HK-2 (cell line): ENCODE results near the gene CDH22.

ENCODE experiments used
- DNase-seq: peaks from one replicate; pipeline ENCODE4 v3.0.0-alpha.2; 2018; ENCODE audit not compliant: unreplicated experiment

Gene CDH22

DNA sequence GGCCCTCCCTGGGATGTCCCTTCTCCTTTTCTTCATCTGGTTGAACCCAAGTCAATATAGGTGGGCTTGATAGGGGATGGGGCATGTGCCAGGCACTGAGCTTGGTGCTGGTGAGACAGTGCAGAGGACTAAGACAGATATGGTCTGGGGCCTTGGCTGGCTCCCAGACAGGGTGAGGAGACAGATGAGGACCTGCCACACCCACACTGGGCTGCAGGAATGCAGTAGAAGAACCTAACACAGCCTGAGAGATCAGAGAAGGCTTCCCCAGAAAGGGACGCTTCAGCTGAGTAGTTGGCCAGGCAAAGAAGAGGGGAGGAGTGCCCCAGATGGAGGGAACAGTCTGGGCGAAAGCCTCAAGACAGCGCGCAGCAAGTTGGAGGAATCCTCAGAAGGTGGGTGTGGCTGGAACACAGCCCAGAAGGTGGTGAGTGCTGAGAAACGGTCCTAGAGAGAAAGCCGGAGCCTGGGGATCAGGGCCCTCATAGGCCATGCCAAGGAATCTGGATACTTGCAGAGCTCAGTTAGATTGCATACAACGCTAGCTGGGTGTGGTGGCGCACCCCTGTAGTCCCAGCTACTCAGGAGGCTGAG is 163.8 kb downstream of the CDH22 start:
- no peak for DNase-seq

DNA sequence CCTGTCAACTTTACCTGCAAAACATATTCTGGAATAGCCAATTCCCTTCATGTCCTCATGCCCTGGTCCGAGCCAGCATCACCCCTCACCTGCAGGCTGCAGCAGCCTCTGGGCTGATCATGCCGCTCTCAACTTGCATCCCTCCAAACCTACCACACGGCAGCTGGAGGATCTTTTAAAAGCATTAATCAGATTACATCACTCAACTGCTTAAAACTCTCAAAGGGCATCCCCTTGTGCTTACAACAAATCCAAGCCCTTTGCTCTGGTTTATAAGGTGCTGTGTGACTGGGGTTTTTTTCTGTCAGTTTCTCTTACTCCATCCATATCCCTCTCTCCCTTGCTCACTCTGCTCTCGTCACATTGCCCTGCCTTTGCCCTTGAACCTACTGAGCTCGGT is 166.2 kb downstream of the CDH22 start:
- DNase-seq, result no peak

DNA sequence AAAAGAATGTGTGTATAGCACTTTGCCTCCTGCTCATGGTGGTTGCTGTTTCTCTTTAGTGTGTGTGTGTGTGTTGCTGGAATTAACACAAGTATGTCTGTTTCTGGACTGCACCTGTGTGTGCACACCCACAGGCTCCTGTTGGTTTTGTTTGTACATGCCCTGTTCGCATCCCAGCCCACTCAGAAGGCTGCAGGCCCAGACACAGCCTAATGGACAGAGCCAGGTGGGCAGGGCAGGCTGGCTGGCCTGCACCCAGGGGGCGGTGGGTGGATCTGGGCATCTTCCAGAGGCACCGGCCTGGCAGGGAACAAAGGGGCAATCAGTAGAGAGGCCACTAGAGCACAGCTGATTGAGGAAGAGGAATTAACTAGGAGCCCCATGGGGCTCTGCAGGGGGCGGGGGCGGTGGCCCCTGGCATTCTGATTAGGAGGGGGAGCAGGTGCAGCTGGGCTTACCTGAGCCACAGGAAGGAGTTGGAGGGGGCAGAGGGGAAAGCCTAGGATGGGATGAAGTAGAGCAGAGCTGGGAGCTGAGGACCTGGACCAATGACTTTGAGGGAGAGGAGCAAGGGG is 168.3 kb downstream of the CDH22 start:
- no peak for DNase-seq

DNA sequence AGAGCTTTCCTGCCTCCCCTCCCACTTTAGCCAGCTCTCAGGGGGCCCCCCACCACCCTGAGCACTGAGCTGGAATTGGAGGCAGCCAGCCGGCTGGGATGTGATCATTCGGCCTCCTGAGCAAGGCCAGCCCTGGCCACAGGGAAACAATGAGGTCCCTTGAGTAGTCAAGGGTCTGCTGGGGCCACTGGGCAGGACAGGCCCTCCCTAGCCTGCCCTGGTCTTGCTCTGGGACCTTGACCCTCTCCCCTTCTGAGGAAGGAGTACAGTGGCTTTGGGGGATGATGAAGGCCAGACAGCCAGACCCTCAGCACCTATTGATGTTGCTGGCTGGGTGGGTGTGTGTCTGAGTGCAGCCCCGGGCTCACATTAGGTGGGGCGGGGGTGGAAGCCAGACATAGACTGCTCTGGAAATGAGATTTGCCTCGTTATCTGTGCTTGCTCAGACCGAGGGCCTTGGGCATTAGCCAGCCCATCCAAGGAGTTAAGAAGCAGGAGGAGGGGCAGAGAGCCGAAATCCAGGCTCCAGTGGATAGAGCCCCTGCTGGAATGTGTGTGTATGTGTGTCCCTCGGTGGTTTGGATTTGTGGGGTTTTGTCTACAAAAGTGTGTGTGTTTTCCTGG is 168.9 kb downstream of the CDH22 start:
- no peak for DNase-seq

DNA sequence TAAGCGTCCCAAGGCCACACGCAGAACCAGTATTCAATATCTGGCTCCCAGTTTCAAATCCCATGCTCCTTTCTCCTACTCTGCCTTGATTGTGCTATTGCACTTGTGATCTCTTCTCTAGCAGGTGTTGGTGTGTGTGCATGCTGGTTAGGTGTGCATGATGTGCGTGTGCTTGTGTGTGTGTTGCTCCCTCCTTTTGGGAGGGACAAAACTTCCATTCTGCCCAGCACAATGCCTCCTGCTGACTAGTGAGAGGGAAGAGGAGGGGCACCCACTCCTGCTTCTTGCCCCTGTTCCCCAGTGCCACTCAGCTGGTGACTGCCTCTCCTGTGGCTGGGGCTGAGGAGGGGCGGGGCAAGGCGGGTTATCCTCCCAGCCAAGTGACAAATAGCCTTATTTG is 170.5 kb downstream of the CDH22 start:
- no peak for DNase-seq

DNA sequence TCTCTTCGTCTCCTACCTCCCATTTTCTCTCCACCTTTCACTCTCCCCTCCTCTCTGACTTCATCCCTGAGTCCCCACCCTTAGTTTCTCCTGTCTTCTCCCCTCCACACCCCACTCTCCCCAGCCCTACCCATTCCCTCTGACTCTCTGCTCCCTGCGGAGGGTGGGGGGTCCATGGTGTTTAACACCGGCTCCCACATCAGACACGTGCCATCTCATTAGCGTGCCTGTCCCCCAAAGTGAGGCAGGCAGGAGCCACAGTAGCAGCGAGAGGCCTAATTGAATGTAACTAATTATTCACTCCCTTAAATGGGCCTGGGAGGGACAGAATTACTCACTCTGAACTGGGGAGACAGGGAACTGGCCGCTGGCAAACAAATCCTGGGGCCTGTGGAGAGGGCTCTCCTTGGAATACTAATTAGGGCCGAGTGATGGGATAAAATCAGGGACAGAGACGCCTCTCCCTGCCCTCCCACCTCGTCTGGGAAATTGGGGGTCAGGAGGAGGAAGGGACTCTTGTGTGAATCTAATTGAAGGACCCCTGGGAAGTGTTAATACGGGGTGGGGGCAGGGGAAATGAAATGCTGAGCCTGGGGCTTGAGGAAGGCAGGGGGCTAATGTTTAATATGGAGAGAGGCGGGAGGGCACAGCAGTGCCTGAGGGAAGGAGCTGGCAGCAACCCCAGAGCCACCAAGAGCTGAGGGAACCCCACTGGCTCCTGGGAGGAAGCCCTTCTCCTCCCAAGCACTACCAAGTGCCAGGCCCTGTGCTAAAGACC is 172.3 kb downstream of the CDH22 start:
- no peak for DNase-seq

DNA sequence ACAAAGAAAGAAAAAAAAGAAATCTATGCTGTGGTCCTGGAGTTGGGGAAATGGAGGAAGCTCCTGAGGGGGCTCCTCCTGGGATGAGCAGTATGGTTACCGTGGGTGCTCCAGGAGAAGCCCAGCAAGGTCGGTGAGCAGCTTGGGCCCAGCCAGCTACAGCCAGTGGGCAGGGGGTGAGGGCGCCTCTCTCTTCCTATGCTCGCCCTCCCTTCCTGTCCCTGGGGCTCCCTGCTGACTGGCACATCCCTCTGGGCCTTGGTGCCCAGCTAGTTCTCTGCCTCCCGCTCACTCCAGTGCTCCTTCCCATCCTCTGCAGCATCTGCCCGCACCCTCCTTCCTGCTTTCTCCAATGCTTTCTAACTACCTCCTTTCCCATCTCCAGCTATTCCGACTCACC is 173.6 kb downstream of the CDH22 start:
- no peak for DNase-seq

DNA sequence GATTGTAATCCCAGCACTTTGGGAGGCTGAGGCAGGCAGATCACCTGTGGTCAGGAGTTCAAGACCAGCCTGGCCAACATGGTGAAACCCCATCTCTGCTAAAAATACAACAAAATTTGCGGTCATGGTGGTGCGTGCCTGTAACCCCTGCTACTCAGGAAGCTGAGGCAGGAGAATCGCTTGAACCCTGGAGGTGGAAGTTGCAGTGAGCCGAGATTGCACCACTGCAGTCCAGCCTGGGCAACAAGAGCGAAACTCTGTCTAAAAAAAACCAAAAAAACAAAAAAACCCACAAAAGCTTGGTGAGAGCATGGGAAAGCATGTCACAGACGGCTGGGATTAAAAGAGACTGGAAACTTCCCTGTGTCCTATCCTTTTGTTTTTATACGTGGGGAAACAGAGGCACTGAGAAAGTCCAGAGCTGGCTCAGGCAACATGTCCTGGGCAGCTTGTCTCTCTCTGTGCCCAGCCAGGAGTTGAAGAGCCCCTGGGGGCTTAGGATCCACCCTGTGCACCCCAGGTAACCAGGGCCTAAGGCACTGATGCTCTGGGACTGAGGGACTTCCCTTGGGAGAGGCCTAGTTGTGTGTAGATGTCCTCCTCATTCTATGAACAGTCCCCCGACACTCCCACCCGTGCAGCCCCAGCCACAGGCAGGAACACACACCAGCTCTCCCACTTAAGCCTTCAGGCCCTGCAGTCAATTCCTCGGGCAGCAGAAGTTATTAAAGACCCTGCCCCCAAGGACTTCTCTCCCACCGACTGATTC is 174.2 kb downstream of the CDH22 start:
- no peak for DNase-seq

DNA sequence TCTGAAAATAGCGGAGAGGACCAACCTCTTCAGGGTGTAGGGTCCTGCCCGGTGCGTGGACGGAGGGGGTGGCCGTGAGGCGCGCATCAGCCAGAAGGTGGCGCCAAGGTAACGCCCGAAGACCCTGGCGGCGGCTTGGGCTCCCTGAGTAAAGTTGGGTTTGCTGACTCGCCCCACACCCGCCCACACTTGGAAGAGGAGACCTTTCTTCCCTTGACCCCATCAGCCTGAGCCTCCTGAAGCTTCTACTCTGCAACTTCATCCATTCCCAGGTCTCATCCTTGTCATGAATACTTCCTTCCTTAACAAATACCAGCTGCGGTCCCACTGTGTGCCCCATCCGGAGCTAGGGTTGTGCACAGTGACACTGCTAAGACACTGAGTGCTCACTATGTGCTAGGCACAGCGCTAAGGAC is 175.6 kb downstream of the CDH22 start:
- peak; percentile 77 for DNase-seq

DNA sequence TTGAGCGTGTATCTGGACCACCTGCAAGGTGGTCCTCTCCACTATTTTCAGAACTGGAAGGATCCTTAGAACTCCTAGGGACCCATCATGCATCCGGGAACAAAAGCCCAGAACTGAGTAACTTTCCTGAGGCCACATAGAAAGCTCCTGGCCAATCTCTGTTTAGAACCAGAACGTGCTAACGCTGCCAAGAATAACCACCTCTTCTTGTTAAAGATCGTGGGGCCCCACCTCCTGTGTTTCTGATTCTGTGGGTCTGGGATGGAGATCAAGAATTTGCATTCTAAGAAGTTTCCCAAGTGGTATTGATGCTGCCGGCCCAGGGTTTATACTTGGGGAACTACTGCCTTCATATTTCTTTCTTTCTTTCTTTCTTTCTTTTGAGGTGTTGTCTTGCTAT is 176.9 kb downstream of the CDH22 start:
- no peak for DNase-seq

DNA sequence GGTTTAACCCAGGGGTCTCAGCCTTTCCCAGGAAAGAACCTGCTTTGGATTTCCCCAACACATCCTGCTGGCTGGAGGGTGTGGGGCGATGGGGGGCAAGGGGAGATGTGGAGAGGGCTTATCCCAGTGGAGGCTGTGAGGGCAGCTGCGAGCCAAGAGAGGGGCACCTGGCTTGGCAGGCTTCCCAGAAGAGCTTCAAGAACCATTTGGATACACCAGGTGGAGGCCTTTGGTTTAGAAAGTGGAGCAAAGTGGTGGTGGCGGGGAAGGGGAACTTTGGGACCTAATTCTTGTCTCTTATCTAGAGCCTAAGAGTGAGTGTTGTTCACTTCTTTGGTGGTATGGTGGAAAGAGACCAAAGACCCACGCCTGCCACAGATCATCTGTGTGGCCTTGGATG is 177.8 kb downstream of the CDH22 start:
- DNase-seq, result no peak

DNA sequence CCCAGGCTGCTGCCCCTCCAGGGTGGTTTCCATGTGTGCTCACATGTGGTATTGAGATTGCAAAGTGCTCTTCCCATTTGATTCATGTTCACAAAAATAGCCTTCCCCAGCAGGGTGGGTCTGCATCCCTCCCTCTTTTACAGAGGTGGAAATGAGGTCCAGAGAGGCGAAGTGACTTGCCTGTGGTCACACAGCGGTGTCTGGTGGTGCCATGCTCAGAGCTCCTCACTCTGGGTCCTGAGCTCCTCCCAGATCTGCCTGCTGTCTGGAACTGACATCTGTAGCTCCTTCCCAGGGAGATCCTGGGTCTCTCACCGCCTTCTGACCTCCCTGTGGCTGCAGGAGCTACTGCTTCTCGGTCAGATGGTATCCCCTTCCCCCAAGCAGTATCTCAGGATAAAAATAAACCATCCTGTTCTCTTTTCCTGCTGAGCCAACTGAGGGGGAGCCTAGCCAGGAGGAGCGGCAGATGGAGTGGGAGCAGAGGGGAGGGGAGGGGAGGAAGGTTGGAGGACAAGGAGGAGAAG is 178.3 kb downstream of the CDH22 start:
- no peak for DNase-seq

DNA sequence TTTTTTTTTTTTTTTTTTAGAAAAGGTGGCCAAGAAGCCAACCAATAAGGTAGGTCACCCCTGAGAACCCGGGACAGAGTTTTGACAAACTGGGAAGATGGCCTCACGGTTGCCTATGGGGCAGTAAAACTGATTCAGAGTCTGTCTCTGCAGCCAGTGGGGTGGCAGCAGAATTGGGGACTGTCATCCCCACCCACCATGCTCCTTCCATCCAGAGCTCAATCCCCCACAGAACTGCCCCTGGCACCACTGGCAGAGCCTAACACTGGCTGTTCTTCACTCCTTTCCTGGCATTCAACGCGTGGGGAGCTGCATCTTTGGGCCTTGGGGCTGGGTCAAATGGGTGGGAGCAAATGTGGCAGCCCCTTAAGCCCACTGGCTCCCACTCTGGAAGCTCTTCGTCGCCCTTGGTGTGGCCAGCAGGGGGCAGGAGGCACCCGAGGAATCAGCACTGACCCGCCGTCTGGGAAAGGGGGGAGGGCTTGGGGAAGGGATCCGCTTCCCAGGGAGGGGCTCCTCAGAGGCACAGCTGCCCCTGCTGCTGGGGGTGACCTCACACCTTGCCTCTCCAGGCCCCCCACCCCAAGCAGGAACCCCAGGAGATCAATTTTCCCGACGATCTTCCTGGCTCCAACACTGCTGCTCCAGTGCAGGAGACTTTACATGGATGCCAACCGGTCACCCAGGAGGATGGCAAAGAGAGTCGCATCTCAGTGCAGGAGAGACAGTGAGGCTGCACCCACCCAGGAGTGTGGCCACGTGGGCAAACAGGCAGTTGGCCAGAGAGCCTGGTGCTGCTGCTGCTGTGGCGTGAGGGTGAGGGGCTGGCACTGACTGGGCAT is 179.8 kb downstream of the CDH22 start:
- DNase-seq, result no peak

DNA sequence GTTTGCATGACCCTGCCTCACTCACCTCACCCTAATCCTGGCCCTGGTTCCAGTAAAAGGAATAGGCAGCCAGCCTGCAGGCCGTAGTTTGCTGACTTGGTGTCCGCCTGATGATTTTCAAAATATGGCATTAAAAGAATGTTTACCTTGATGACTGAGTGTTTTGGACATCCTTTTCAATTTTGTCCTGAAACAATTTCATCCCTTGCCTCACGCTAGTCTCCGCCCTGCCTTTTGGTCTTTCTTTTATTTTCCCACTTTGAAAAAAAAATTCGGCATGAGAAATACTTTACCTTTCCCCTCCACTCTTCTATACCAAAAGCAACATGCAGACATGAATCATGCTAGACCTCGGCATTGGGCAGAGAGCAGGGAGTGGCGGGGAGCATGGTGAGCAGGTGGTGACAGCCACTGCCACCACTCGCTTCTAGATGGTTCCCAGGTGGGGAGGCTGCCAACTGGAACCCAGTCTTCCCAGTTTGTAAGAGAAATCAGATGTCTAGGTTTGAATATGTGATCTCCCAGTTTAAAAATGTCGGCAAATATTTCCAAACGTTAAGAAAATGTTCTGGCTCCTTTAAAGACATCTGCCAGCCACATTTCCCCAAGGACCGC is 180.8 kb downstream of the CDH22 start:
- DNase-seq, result no peak

DNA sequence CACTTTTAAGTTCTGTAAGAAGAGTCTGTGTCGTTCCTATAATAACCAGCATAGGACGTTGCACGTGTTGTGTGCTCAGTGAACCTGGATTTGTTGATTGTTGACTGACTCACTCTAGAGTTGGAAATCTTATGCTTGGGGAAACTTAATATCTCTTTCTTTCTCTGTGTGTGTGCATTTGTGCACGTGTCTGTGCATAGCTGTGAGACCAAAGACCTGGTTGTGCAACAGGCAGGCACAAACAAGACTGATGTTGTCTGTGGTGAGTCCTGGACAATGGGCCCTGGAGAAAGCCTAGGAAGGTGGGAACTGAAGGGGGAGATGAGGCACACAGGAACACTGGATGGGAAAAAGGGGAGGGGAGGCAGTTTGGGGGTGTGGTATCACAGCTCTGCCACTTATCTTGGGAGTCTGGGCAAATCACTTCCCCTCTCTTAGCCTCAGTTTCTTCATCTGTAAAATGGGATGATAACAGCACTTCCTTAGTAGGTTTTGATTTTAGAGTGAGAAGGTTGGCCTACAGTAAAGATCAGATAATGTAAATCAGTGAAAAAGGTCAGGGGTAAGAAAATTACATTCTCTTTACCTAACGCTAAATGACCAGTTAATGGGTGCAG is 181.8 kb downstream of the CDH22 start:
- no peak for DNase-seq
